HG02852 (cell line): ENCODE results near the gene SSH2.
"Not testable (repeated sequence)": the region's sequence is repeated elsewhere in the genome, so short reads cannot be mapped to it uniquely, and the experiment has no call there.

Experiments used
- ATAC-seq: cut with Tn5 transposase; IDR thresholded peaks from one replicate; pipeline ENCODE4 v1.9.1; 2021; ENCODE audit warnings: mild to moderate bottlenecking, moderate library complexity; ENCODE audit not compliant: unreplicated experiment

The SSH2 gene

DNA sequence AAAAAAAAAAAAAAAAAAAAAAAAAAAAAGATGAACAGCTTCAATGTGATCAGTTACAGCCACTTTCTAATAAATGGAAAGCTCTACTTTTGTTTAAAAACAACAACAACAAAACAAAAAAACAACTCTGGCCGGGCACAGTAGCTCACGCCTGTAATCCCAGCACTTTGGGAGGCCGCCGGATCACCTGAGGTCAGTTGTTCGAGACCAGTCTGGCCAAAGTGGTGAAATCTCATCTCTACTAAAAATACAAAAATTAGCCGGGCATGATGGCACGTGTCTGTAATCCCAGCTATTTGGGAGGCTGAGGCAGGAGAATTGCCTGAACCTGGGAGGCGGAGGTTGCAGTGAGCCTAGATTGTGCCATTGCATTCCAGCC, 150.2 kb downstream of the SSH2 start:
- ATAC-seq = not testable (repeated sequence)

DNA sequence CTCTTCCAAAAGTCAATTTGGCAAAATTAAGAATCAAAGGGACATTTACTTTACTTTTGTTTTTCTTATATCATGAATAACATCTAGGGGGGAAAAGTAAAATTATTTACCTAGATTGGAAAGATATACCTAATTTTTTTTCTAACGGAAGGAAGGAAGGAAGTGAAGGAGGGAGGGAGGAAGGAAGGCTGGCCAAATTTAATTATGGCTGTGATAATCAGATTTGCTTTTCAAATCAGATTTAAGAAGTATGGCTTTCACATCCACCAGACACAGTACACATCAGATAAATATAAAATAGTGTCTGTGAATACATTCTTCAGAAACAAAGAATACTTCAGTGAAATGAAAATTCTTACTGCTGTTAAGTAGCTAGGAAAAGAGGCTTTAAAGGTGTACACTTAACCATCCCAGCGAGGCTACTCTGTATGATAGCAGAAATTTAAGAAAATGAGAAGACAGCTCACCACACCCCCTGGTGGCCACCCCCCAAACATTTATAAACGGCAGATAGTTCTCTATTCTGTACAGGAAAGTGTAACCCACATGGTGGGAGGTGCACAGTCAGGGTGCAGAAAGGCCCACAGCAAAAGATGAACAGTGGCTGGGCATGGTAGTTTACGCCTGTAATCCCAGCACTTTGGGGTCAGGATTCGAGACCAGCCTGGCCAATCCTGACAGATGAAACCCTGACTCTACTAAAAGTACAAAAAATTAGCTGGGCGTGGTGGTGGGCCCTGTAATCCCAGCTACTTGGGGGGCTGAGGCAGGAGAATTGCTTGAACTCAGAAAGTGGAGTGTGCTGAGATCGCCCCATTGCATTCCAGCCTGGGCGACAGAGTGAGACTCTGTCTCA, 150.8 kb downstream of the SSH2 start:
- ATAC-seq = no peak

DNA sequence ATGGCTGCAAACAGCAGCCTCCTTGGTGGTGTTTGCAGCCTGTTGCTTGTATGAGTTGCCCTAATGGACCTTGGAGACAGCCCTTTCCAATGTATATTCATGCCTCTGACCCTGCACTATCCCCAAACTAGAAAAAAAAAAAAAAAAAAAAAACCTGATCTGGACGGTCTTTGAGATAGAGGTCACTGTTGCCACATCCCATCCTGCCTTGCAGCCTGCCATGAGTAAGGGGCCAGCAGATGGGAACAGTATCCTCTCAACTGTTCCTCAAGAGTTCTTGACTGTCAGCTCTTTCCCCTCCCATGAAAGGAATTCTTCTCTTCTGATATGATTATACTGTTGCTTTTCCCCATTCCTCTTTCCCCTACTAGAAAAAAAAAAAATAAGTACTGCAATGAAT, 152.4 kb downstream of the SSH2 start:
- no peak for ATAC-seq

DNA sequence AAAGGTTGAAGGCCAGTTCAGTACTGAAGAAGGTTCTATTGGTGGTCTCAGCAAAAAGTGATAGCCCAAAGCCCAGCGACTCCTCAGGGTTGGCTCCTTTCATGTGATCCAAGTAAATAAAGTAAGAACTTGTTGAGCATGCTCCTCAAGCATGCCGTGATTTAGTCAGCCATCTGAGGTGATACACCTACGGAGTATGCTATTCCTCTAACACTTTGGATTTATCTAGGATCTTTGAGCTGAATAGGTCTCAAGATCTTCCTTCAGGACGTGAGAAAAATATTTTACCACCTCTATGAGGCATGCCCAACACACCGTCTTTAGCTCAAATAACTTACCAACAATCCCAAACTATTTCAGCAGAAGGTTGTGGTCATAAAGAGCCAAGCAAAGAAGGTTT, 154.0 kb downstream of the SSH2 start:
- no peak for ATAC-seq

DNA sequence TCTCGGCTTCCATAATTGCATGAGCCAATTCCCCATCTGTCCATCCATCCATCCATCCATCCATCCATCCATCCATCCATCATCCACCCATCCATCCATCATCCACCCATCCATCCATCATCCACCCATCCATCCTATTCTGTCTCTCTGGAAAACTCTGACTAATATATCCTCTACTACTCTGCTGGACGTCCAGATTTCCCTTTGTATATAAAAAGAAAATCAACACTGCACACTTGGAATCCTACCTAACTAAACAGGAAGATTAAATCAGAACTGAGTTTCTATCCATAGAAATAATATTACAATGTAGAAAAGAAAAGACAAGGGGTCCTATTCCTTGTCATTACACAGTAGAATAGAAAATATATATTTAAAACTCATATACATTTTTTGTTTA, 157.0 kb downstream of the SSH2 start:
- ATAC-seq = no peak

DNA sequence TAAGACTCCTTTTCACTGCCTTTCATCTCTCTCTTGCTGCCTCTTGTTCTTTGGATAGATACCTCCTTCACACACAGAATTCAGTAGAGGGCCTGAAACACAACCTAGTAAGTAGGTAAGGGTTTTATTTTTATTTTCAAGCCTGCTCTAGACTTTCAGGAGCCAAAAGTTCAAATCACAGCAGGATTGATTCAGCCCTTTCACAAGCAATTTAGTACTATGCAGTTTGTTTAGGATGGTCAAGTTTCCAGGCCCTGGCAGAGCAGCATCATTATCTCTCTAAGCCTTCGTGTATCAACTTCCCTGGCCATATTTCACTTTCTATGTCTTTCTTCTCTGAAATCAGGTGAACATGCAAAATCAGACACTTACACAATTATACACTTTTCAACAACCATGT, 158.5 kb downstream of the SSH2 start:
- ATAC-seq = no peak

DNA sequence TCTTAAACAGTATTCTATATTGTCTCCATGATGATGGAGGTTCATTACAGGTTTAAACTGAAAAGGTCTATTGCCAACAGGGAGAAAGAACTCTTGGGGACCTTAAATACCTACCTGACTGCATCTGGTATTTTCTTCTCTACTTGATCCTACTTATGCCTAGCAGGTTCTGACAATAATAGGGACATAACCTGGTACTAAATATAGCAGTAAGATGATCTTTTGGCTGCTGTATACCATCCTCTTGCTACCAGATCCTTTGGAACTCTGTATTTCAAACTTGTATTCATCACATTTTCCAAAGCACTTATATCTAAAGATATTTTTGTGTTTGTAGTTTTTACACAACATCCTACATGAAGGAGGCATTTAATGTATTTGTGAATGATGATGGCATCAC, 160.8 kb downstream of the SSH2 start:
- no peak for ATAC-seq

DNA sequence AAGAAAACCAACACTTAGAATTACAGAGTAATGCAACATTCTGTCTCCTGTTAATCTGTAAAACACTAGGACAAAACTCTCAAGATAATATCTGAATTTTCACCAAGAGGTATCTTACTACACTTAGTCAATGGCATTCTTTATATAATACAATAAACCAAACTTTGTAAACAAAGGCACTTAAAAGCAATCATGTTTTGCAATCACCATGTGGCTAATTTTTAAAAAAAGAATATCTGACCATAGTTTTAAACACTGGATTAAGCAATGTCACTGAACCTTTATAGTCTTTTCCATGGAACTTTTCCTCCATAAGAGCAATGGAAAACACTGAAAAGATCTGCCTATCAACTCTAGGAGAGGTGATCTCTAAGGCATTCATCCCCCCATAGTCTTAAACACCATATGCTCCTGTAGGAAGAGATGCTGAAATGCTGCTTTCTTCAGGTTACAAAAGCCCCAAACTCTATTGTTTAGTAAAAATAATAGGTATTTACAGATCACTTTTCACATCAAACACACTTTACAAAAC, 163.2 kb downstream of the SSH2 start:
- no peak for ATAC-seq

DNA sequence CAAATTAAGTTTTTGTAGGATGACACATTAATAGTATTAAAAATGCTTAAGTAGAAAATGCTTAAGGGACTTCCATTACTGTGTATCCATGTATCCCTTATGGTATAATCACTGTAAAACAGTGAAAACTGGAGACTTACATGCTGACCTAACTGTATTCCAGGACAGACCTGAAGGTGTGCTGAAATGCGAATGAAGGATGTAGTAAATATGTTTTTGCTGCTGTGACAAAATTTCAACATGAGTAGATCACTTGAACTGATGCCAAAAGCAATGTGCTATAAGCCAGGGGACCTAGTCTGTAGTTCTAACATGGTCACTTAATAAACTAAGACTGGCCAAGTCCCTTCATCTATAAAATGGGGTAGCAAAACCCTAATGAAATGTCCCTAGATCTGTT, 165.3 kb downstream of the SSH2 start:
- no peak for ATAC-seq

DNA sequence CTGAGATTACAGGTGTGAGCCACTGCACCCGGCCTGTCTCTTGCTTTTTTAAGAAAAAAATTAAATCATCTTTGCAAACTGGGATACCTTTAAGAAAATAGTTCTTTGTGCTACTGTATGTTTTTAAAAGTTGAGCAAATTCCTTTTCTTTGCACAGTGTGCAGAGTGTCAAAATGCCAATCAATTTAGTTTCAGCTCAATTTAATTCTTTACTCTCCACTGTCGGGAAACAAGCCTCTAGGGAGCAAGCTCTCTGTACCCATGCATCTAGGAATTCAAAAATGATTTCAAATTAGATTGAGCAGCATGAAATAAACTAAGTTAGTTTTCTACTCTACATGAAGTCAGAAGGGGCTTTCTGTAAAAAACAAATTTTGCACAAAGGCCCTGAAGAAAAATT, 165.8 kb downstream of the SSH2 start:
- ATAC-seq = no peak

DNA sequence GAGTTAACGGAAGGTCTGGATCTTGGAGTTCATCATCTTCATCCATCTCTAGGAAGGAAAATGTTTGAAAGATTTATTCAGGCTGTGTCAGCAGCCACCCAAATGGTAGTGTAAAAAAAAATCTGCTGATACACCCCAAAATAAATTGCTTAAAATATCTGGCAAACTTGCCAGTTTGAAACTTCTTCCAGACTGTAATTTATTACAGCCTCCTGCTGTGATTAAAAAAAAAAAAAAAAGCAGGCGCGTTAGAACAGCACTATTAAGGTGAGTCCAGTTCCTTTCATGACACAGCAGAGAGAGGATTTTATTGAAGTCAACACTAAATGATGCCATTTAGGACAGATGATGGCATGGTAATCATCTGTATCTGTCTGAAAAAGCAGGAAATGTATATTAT, 166.8 kb downstream of the SSH2 start:
- no peak for ATAC-seq

DNA sequence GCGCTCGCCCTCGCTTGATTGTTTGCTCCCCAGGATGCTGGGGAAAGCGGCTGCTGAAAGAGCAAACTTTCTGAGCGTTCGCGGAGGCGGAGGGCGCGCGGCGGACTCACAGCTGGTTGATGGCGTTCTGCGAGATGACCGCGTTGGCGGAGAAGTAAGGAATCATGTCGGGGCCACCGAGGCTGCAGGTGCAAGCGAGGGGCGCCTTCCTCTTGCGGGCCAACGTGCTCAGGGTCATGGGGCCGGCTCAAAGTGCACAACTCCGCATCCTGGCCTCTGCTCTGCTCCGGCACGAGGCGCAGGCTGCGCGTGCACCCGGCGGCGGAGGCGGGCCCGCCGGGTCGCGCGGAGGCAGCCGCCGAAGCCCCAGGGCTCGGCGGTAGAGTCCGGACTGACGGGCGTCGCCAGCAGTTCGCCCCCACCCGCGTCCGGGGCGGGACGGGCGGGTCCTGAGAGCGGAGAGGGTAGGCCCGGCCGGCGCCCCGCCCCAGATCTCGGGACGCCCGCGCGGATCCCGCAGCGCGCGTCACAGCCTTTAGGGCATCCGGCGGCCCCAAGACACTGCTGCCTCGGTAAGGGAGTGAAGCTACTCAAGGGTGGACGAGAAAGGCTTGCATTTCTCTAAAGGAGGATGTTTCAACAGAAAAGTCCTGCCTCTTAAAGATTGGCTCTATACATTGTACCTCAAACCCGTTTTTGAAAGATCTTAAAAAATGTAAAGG, 168.8 kb downstream of the SSH2 start:
- peak; percentile 76 for ATAC-seq

DNA sequence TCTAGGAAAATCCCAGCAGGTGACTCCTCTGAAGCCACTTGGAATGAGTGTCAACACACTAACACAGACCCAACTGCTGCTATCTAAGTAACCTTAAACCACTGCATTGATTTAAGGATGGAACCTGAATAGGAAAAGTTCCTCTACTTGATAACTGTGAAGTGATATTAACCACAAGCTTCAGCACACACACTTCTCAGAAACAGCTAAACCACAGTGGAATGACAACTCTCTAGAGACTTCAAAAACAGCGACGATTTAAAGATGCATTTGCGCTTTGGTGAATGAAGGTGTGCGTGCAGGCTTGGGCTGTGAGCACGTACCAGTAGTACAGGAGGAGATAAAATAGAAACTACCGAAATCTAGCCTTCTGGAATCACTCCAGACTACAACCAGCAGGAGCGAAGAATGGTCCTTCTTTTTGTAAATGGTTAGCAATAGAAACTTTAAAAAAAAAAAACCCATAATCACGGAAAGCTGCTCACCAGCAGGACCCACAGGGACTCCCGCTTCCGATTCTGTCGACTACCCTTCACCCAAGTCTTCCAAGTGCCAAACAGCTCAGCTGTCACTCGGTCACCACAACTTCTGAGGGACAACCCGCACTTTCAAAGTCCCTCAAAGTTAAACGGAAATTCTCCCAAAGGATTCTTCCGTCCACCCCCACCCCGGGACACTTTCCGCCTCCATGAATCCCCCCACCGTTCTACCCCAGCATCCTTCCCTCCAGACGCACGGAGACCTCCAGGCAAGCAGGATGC, 169.6 kb downstream of the SSH2 start:
- ATAC-seq = peak; percentile 12

DNA sequence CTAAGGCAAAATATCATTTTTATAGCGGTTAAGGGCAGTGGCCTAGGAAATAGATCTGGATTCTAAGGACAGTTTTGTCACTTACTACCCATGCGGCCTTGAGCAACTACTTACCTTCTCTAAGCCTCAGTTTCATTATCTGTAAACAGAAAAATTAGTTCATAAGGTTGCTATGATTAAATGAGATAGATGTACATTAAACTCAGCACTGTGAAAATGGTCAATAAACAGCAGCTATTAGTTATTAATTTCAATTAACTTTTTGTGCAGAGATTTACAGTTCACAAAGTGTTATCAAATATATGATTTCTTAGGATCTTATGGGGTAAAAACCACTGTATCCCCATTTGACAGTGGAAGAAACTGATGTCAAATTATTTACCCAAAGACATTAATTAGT, 171.8 kb downstream of the SSH2 start:
- ATAC-seq = no peak

DNA sequence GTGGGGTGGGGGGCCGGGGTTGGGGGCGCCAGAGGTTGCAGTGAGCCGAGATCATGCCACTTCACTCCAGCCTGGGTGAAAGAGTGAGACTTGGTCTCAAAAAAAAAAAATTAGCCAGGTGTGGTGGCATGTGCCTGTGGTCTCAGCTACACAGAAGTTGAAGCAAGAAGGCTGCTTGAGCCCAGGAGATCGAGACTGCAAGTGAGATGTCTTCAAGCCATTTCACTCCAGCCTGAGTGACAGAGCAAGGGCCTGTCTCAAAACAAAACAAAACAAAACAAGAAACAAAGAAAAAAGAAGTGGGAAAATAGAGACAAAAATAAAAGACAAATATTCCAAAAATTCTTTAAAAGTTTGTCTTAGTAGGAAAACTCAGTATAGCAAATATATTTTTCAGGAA, 172.2 kb downstream of the SSH2 start:
- no peak for ATAC-seq

DNA sequence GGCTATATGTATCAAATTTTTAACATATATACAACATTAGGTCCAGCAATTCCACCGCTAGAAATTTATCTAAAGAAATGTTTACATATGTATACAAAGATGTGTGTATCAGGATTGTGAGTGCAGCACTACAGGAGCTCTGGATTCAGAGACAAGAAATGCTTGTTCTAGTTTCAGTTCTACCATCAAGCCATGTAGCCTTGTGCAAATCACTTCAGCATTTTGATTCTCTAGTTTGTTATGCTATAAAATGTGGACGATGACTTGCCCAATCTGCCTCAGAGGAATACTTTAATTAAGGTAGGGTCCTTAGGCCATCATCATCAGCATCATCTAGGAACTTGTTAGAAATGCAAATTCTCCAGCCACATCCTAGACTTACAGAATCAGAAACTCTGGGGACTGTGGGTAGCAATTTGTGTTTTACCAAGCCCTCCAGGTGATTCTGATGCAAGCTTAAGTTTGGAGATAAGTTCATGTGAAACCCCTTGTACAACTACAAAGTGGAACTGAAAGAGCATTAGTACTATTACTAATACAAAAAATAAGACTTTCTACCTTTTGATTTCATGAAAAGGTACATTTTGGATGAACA, 176.1 kb downstream of the SSH2 start:
- peak; percentile 78 for ATAC-seq

DNA sequence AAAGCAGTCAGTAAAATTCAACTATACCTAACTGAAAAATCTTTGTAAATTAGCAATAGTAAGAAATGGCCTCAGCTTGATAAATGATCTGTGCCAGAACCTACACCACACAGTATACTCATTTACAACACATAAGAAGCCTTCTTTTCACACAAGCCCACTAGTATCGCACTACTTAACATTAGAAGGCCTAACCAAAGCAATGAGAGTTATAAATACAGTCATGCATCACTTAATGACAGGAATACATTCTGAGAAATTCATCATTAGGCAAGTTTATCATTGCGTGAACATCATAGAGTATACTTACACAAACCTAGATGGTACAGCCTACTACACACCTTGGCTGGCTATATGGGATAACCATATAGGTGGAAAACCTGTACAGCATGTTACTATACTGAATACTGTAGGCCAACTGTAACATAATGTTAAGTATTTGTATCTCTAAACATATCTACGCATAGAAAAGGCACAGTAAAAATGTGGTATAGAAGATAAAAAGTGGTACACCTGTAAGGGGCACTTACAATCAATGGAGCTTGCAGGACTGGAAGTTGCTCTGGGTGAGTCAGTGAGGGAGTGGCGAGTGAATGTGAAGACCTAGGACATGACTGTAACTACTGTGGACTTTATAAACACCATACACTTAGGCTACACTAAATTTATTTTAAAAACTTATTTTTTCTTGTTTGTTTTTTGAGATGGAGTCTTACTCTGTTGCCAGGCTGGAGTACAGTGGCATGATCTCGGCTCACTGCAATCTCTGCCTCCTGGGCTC, 180.8 kb downstream of the SSH2 start:
- ATAC-seq = no peak

DNA sequence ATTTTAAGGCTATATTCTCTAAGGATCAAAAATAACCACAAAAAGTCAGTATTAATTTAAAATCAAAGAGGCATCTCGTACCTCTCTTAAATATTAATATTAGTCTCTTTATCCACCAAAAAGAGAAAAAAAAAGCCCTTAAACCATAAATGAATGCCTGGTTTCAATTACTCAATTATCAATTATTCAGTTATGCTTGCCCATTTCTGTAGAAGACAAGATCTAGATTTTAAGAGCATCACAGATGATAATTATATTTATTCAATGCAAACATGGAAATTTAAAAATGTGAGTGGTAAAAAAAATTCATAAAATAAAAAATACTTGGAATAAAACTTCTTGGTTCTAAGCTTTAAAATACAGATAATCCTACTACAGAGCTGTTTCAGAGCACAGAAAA, 181.6 kb downstream of the SSH2 start:
- ATAC-seq = no peak

DNA sequence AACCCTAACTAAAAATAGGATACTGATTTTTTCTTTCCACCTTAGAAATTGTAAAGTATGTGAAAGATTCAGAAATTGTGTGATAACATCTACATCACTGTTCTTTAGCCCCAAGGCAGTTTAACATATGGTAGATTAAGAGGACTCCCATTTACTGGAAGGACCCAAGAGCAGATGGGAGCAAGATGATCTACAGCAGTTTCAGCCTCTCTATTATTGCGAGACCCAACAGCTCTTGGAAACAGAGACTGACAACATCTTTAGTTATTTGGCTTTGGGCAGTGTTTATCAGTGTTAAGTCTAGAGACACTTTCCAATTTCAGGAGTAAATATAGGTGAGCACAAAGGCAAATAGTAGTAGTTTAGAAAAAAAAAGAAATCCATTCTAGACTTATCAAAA, 182.4 kb downstream of the SSH2 start:
- no peak for ATAC-seq

DNA sequence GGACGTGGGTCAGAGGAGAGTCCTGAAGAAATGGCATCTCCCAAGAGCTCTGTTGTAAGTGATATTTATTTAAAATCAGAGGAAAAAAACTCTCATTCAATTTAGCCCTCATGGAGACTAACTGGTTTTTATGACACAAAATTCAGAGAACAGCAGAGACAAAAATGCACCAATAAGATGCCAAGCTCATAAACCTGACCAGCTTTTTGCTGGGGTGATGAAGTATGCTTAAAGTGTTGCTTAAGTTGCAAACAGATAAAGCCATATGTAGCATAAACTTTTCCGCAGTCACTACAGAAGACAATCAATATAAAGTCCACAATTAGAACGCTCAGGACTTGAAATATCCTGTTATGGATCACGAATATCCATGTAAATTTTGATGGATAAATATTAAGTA, 183.4 kb downstream of the SSH2 start:
- ATAC-seq = no peak
